Superior temporal gyrus (tissue), 1 donor: Measurements from ENCODE around the gene ANKDD1A.

ENCODE experiments used
- DNase-seq: peaks from one replicate; pipeline ENCODE4 v3.0.0-alpha.2; 2016; ENCODE audit errors: extremely low spot score

The ANKDD1A gene

DNA sequence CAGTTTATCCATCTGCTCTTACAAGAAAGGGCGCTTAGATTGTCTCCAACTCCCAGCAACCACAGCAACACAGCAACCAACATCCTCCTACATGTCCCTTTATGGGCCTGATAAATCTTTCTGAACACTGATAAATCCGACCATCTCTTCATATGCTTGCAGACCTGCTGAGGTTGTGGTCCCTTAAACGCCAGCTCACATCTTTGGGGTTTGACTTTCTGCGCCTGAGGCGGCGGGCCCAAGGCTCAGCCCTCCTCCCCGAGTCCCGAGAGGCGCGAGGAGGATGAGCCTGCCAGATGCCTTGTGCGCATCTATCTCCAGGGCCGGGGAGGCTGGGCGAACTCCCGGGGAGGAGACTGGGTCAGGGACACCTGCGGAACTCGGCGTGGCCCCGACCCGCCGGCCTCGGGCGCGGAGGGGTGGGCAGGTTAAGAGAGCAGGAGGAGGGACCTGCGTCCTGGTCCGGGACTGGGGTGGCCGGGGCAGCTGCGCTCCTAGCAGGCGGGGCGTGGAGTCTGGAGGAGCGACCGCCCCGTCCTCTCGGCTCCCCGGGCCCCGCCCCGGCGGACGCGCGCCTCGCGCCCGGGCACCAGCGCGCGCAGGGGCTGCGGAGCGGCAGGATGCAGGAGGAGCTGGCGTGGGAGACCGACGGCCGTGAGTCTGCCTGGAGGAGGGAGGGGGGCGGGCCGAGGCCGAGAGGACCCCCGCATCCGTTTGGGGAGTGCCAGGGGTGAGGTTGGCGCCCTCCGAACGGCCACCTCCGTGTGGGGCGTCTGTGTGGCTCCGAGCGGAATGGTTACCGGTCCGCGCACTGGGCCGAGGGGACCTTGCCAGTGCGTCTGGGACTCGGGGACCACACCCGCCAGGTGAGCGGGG is at the start of gene ANKDD1A:
ANKDD1A (plus strand) TSS at position 592 of the 876 bp plus-strand sequence; CDS start at position 621, 29 bp downstream.
- peak; percentile 39 for DNase-seq

DNA sequence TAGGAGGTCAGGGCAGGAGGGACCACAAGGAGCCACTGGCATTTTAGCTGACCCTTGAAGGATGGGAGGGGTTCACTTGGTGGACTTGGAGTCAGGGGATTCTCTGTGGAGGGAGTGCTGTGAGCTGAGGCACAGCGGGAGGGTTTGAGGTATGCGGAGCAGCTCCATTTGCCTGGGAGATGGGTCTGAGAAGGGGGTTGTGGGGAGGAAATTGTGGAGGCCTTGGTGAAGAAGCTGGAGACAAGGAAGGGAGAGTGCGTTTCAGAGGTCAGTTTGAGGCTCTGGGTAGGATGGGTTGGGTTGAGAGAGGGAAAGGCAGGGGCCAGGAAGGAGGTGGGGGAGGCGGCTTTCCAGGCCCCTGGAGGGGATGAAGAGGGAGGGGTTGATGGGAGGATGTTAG is 49.7 kb upstream of the ANKDD1A start:
- DNase-seq = no peak

DNA sequence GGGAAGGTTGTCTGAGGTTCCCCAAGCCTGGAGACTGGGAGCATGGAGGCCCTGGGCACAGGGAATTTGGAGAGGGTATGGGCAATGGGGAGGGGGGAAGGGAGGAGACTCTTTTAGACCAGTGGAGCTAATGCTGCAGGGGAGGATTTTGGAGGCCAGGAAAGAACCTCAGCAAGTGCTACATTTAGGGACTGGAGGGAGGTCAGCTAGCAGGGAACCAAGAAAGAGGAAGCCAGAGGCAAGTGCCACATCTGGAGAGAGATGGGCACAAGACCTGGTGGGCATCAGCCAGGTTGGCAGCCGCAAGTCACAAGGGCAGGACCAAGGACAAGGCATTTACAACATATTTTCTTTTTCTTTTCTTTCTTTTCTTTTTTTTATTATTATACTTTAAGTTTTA is 49.3 kb upstream of the ANKDD1A start:
- no peak for DNase-seq

DNA sequence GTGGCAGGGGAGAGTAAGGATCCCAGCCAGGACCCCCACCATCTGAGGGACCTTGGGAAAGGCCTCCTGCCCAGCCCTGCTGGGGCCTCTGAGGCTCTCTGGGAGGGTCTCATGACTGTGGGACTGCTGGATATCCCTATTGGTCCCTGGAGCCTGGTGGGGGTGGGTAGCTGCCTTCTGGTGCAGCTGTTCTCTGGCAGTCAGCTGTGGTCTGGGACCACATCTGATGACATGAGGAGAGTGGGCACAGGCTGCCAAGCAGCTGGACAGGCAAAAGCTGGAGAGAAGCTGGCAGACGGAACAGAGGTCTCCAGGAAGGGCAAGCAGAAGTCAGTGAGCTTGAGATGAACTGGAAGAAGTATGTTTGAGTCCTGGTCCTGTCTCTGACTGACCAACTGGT is 47.6 kb upstream of the ANKDD1A start:
- DNase-seq = no peak

DNA sequence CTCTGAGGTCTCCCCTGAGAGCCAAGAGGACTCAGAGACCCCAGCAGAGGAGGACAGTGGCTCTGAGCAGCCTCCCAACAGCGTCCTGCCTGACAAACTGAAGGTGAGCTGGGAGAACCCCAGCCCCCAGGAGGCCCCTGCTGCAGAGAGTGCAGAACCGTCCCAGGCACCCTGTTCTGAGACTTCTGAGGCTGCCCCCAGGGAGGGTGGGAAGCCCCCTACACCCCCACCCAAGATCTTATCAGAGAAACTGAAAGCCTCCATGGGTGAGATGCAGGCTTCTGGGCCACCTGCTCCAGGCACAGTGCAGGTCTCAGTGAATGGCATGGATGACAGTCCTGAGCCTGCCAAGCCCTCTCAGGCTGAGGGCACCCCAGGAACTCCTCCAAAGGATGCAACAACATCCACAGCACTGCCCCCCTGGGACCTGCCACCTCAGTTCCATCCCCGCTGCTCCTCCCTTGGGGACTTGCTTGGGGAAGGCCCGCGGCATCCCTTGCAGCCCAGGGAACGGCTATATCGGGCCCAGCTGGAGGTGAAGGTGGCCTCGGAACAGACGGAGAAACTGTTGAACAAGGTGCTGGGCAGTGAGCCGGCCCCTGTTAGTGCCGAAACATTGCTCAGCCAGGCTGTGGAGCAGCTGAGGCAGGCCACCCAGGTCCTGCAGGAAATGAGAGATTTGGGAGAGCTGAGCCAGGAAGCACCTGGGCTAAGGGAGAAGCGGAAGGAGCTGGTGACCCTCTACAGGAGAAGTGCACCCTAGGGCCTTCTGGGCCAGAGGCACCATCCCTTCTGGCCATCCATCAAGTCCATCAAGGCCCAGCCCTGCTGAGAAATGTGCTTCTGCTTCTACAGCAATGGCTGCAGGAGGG is 46.3 kb upstream of the ANKDD1A start:
- DNase-seq = no peak

DNA sequence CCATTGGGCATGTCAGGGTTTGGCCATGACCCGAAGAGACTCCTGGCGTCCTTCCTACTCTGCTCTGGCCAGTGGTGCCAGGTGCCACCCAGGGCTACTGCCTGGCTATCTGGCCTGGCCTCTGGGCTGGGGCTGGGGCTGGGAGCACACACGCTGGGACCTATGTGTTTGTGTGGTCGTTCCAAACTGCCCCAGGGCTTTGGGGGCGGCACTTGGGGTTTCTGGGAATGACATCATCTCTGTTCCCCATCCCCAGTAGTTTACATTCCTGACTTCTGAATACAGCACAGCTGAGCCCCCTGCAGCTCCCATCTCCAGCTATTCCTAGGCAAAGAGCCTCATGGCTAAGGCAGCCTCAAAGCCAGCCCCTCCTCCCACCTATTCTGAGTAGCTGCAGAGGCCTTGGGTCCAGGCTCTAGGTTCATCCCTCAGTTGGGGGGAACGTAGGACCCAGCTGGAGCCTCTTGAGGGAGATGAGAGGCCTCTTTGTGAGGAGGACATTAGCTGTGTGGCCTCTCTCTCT is 45.6 kb upstream of the ANKDD1A start:
- DNase-seq = peak; percentile 74

DNA sequence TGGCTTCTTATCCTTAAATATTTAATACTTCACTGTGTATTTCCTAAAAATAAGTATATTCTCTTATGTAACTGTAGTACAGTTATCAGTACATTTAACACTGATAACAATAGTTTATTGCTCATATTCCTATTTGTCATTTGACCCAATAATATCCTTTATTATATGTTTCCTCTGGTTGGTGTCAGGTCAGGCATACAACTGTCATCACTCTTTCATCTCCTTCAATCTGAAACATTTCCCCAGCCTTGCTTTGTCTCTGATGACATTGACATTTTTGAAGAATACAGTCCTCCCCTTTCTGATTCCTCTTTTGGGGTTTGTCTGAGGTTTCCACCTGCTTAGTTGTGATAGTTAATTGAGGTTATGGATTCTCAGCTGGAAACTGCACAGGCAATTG is 42.2 kb upstream of the ANKDD1A start:
- no peak for DNase-seq

DNA sequence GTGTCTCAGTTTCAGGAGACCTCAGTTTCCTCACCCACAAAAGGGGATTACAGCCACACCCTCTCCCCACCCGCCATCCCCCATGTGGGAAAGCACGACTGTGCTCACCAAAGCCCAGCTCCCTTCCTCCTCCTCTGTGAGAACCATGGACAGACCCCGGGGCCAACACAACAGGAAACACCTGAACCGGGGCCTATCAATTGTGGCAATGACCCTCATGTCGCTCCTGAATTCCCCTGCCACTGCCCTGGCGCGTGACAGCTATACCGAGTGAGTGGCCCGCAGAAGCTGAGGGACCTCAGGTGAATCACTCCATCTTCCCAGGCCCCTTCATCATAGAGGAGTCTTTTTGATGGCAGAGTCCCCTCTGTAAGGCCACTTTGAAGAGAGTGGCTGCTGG is 41.3 kb upstream of the ANKDD1A start:
- no peak for DNase-seq

DNA sequence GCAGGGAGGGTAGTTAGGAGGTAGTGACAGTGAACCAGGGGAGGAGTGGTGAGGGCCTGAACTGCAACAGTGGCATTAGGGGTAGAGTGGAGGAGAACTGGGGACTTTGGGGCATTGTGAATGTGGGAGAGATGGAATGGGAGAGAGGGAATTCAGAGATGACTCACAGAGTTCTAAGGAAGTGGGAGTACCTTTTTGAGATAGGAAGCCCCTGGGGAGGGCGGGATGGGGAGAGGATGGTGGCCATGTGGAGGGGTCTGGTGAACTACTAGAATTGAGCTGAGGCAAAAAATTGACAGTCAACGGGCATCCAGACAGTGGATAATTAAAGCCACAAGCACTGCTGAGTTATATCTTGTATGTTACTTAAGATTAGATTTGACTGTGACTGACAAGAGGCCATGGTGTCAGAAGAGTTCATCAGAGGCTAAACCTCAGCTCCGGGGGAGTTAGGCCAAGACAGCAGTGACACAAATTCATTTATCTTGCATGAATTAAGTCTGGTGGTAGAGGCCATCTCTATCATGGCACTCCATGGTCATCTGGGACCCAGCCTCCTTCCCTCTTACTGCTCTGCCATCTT is 36.0 kb upstream of the ANKDD1A start:
- no peak for DNase-seq

DNA sequence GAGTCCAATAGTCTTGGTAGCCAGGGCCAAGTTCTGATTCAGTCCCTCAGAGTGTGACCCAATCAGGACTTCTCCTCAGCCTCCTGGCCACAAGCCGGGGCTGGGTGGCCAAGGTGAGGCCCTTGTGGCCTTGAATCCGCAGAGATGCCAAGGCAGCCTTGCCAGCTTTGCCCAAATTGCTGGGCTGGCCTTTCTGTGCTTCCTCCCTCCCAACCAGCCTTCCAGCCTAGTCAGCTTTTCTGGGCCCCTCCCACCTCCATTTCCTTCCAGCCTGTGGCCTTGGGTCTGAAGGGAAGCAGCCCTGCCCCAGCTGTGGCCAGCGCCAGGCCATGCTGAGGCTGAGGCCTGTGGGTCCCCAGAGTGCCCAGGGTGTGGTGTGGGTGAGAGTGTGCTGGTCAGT is 34.3 kb upstream of the ANKDD1A start:
- peak; percentile 34 for DNase-seq

DNA sequence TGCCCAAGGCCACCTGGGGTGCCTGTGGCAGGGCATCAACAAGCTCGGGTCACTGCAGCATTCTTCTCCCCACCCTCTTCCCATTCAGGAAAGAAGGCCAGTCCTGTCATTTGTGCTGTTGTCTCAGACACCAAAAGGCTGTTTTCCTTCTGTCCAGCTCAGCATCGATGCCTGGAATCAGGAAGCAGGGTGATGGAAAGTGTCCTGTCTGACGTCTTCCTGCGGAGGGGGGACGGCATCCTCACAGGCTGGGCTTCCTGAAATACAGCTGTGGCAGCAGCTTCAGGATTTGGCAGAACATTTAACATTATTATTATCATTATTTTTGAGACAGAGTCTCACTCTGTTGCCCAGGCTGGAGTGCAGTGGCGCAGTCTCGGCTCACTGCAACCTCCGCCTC is 33.0 kb upstream of the ANKDD1A start:
- no peak for DNase-seq

DNA sequence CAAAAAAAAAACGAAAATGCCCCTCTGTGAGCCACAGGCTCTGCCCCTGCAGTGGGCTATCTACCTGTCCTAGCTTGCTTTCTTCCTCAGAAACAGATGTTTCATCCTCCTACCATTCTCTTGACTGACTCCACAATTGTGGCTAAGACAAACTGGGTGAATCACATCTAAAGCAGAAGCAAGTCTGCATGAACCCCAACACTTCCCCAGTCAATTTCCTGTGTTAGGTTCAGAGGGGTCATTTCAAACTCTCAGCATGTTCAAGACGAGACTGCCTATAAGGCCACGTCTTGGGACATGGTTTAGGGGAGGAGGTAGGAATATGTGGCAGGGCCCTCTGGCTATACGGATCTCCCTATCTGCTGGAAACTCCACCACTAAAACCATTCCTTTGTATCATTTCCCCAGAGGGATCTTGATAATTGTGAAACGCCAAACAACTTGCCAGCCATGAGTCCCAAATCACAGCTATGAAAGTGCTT is 28.6 kb upstream of the ANKDD1A start:
- no peak for DNase-seq

DNA sequence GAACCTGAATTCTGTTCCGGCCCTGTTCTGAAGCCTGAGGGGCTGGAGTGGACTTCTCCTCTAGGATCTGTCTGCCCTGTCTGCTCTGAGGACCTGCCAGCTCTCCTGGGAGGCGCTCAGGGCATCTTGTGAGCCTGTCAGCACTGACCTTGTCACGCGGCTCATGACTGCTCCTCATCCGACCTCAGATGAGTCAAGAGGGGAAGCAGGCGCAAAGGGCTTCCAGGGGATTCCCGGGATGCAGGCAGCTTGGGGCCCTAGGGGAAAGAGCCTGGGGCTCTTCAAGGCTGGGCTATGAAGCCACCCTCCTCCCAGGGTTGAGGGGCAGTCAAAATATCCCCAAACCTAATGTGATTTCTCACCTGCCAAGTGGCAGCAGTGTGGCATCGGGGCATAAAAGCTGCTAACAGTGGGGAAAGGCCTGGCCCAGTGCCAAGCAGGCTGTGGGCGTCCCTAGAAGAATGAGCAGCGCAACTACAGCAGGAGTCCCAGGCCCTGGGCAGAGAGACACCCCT is 27.6 kb upstream of the ANKDD1A start:
- DNase-seq = no peak

DNA sequence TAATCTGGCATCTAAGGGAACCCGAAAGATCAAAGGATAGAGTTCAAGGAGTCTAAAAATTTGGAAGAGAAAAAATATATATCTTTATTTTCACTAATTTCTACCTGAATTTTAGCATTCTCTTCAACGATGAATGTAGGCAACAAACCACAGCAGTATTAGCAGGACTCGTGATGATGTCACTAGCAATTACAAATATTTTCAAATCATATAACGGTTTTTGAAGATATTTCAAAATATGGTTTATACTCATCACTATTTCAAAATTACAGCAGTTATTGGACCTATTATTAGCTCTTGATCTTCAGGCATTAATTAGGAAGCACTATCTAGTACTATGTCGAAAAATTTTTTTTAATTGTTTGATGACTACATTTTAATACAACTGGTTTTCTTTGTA is 27.0 kb upstream of the ANKDD1A start:
- DNase-seq = no peak

DNA sequence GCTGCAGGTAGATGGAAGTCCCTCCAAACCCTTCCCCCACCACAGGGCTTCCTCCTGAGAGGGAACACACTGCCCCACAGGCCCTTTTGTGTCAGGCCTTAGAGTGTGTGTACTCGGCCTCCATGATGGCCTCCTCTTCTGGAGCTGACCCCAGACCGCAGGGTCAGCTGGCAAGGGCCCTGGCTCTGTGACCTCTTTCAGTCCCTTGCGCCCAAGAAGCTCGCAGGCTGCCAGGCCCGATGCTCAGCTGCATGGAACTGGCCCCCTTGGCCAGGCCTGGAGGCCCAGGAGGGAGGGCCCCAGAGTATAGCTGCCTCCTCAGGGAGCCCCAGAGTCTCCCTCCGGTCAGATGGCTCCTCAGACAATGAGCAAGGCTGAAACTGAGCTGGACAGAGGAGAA is 23.4 kb upstream of the ANKDD1A start:
- no peak for DNase-seq

DNA sequence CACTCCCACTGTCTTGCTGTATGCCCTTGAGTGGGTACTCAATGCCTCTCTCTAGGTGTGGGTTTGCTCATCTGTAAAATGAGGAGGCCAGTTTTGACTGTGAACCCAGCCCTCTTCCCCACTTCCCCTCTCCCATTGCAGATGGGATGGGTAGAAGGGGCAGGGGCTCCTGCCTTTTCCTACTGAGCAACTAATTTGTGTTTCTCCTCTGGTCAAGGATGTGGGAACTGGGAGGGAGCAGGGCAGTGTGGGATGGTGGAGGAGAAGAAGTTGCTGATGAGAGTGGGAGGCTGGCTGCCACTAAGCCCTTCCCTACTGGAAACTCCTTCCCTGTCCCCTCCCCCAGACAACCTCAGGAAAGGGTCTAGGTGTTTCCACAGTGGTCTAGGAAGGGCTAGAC is 20.1 kb upstream of the ANKDD1A start:
- DNase-seq = no peak

DNA sequence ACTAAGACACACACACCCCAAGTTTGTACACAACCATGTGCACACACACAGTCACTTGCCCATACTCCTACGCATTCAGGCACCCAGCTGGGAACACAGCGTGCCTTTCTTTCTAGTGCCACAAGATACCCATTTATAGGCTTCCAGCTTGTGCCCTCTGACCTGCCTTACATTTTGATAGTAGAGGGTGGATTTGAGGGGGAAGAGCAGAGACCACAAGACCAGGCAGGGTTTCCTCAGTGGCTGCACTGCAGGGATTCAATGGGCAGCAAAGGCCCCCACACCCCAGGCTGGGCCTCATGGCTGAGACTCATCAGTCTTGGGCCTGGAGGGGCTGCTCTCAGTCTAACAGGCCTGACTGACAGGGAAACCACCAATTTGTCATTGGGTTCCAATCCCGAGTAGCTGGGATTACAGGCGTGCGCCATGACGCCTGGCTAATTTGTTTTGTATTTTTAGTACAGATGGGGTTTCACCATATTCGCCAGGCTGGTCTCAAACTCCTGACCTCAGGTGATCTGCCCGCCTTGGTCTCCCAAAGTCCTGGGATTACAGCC is 18.8 kb upstream of the ANKDD1A start:
- DNase-seq = no peak

DNA sequence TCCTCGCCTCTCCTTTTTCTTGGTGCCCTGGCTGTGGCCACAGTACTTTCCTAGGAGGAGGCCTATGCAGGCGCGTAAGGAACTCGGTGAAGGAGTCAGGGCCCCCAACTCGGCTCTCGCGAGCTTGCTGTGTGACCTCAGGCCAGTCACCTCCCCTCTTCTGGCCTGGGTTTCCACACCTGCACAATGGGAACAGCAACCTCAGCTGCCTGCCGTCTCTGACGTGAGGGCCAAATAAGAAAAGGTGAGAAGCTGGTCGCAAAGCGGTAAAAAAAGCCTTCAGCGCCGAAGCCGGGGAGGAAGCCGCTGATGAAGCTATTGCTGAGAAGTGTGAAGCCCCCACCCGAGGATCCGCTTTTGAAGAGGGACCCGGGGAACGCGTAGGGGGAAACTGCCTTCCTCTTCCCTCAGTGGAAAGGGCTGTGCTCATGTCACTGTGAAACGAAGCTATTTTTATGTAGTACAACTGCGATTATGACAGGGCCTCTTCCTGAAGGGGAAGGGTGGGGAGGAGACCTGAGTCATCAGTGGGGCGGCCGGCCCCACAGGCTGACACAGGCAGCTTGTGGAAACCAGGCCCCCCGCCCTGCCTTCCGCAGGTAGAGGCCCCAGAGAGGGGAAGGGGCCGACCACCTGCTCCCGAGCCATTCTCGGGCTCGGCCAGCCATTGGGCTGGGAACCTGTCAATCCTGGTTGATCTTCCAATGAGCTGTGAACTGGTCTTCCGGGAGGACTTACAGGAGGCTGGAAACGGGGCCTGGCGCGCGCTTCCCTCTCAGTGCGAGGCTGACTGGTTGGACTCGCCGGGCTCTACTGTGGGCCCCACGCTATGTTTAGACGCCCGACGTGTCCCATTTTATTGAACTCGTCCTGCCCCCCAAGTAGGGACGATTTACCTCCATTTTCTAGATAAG is 18.0 kb upstream of the ANKDD1A start:
- peak; percentile 92 for DNase-seq

DNA sequence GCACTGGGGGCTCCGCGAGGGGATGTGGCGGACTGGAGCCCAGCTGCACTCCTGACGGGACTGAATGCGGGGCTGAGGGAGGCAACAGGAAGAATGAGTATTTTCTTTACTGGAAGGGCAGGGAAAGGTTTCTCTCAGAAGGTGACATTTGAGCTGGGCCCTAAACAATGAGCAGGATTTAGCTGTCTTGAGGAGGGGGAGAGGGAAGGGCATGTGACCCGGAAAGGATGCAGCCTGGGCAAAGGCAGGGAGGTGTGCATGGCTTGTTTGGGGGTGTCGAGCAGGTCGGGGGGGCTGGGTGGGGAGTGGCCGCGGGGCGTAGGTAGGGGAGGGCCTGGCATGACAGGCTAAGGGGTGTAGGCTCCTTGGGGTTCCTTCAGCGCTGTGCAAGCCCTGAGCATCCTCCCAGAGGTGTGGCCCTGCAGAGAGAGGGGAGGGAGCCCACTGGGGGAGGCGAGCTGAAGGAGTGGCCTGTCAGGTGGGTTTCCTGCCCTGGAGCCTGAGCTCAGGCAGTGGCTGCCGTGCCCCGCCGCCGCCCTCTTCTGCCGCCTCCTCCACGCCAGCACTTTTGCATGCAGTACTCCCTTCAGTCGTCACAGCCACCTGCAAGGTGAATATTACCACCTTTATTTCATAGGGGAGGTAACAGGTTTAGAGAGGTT is 17.2 kb upstream of the ANKDD1A start:
- no peak for DNase-seq
